K562 treated with DMSO at 1 percent for 24 hours (cell line): ENCODE data around the gene RGSL1. TPM values are rescaled to one million over a fixed set of nuclear protein-coding genes. Genes with fewer than 3 reads are reported as not detected.

Source experiments
- total RNA-seq: library from RNA; unstranded; fragments of 300-600 nt; gene quantifications from 2 replicates; pipeline ENCODE4 v1.2.3, GENCODE V29; 2022; ENCODE audit warnings: low read depth; ENCODE audit not compliant: insufficient read depth

The RGSL1 gene
- not detected in 2 replicates for total RNA-seq

GRCh38 chr1:182450087-182450486, at the start of gene RGSL1:
Gene RGSL1, plus strand, starts transcription at chr1:182450146. Its CDS starts 20 bp downstream, at chr1:182450166.

GRCh38 chr1:182400567-182400966, 49.4 kb upstream of the RGSL1 start, which contains the start of gene TEDDM1:
Gene TEDDM1, minus strand, starts transcription at chr1:182400667. Its CDS starts 182 bp downstream, at chr1:182400485.

GRCh38 chr1:182588500-182589396, 138.8 kb downstream of the RGSL1 start, which contains the start of gene RNASEL:
Gene RNASEL, minus strand, starts transcription at chr1:182589256. Its CDS starts 2,450 bp downstream, at chr1:182586806.

GRCh38 chr1:182604175-182605164, 154.5 kb downstream of the RGSL1 start, which contains the start of gene RGS16:
Gene RGS16, minus strand, starts transcription at chr1:182604389. Its CDS starts 130 bp downstream, at chr1:182604259.

Other genes starting within 250 kb of the RGSL1 start
- gene GLUL, start 58.4 kb upstream of the RGSL1 start, total RNA-seq = 472 and 485 TPM in 2 replicates
- not detected in 2 replicates for gene TEDDM1, start 49.5 kb upstream of the RGSL1 start, total RNA-seq
- gene RNASEL, start 139.1 kb downstream of the RGSL1 start, total RNA-seq = 8.9 and 12.0 TPM in 2 replicates
- gene RGS16, start 154.2 kb downstream of the RGSL1 start, total RNA-seq = 1.7 and 2.0 TPM in 2 replicates
- gene RGS8, start 234.4 kb downstream of the RGSL1 start, total RNA-seq = not detected in 2 replicates